ENCODE measurements around the gene TGIF1. TPM values are rescaled to one million over a fixed set of nuclear protein-coding genes. Genes with fewer than 3 reads are reported as not detected.

Gene TGIF1
- total and polyA plus RNA-seq, 10 of the 15 experiments (the other 5 are each of a cell fraction or from before 2014, with no cell fraction given), result 1.8 to 8.5 (median 6.4) TPM

DNA sequence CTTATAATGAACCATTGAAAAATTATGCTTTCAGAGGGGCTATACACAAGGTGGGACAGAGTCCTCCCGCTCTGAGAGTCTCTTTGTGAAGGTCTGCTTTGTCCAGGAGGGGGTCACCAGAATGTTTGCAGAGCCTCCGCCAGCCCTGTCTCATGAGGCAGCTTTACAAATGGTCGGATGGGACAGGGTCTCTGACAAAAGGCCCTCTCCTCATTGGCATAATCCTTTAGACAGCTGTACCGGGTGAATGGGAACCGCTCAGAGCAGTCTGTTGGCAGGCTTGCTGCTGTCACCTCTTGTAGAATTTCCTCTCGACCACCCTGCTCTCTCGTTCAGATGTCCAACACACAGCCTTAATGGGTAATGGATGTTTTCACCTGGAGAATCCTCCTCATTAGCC, 40.2 kb upstream of the TGIF1 start:
- ATAC-seq, result no peak
- H3K9me3 ChIP-seq (replicated peaks; ENCODE audit: control insufficient read depth, insufficient read depth, low read length), result no peaks in the 10 kb centered on the region
- intact Hi-C loops (cut with micrococcal nuclease; ENCODE audit: unreplicated experiment), result no loop called here

DNA sequence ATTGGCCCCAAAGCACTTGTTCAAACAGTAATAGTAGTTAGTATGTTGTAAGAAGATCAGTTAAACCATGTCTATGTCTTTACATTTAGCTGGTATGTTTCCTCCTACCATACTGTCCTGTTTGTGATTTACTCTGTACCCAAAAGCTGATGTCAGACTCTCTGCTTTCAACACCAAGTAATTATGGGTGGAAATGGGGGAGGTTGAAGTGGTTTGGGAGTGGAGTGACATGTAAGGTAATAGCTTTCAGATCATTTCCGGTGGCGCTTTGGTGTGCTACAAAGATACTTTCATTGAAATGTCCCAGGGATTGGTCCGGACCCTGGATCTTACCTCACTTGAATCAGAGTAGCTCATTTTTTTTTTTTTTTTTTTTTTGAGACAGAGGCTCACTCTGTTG, 39.7 kb upstream of the TGIF1 start:
- peaks cover 0 to 2% of the 10 kb centered on the region in 2 experiments; a peak in 2 of 4 replicates for H3K27me3 ChIP-seq (replicated peaks in 1 of 2; ENCODE audit: control insufficient read depth in 2 of 2, insufficient read depth in 2 of 2, low read length in 1 of 2)
- 82% methylated on average over 3 of the region's 3 CpGs for WGBS (ENCODE audit: insufficient coverage, insufficient replicate concordance, low lambda C conversion rate, missing lambda C conversion rate)
- H3K27ac ChIP-seq (ENCODE audit: control insufficient read depth, insufficient read depth), result no peak overlapping the region
- BruUV-seq (replicated peaks), result no TSS peak
- no peaks in the 10 kb centered on the region for H3K9me3 ChIP-seq (replicated peaks; ENCODE audit: control insufficient read depth, insufficient read depth, low read length)
- SMC1A ChIA-PET (ENCODE audit: uncharacterized antibody, unreplicated experiment), result interaction anchor here (0.5 kb wide), 1 partner anchor 10 kb away, joined by 4 read pairs; no protein-coding TSS in a partner anchor
- no peak overlapping the region for H3K4me3 ChIP-seq
- no peak for FAIRE-seq
- in situ Hi-C loops (cut with MboI) (no loop called here), intact Hi-C loops (cut with micrococcal nuclease; ENCODE audit: unreplicated experiment) (no loop called here)
- no peak for DNase-seq (ENCODE audit: low read depth, low spot score)
- CTCF ChIA-PET, result interaction anchor here (0.8 kb wide), 1 partner anchor 85 kb away, joined by 3 read pairs; no protein-coding TSS in a partner anchor
- no peaks in the 10 kb centered on the region for H4K20me1 ChIP-seq (ENCODE audit: control insufficient read depth, insufficient read depth)
- H3K9ac ChIP-seq (ENCODE audit: control insufficient read depth, insufficient read depth, low read length), result no peak overlapping the region
- H3K4me2 ChIP-seq (ENCODE audit: control insufficient read depth, insufficient read depth), result no peak overlapping the region
- ATAC-seq, result no peak
- POLR2A ChIA-PET, result interaction anchor here (0.5 kb wide), 1 partner anchor 99 kb away, joined by 3 read pairs; no protein-coding TSS in a partner anchor
- RAD21 ChIA-PET (ENCODE audit: unreplicated experiment), result no interaction called here
- no peaks in the 10 kb centered on the region for H3K36me3 ChIP-seq (ENCODE audit: control insufficient read depth in 2 of 2, insufficient read depth in 2 of 2, low read length in 1 of 2)
- H3K79me2 ChIP-seq (ENCODE audit: control insufficient read depth, insufficient read depth, low read length), result no peaks in the 10 kb centered on the region
- peaks cover 3% of the 10 kb centered on the region; the same call in 1 of the 2 replicates for H3K4me1 ChIP-seq (ENCODE audit: control insufficient read depth, insufficient read depth, low read length)
- H2AFZ ChIP-seq (ENCODE audit: control insufficient read depth, low read depth, low read length), result no peak overlapping the region
- TF ChIP-seq, protein P1, sequence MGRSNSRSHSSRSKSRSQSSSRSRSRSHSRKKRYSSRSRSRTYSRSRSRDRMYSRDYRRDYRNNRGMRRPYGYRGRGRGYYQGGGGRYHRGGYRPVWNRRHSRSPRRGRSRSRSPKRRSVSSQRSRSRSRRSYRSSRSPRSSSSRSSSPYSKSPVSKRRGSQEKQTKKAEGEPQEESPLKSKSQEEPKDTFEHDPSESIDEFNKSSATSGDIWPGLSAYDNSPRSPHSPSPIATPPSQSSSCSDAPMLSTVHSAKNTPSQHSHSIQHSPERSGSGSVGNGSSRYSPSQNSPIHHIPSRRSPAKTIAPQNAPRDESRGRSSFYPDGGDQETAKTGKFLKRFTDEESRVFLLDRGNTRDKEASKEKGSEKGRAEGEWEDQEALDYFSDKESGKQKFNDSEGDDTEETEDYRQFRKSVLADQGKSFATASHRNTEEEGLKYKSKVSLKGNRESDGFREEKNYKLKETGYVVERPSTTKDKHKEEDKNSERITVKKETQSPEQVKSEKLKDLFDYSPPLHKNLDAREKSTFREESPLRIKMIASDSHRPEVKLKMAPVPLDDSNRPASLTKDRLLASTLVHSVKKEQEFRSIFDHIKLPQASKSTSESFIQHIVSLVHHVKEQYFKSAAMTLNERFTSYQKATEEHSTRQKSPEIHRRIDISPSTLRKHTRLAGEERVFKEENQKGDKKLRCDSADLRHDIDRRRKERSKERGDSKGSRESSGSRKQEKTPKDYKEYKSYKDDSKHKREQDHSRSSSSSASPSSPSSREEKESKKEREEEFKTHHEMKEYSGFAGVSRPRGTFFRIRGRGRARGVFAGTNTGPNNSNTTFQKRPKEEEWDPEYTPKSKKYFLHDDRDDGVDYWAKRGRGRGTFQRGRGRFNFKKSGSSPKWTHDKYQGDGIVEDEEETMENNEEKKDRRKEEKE (IDR thresholded peaks at IDR 0.05), result no peak
- no peak for TF ChIP-seq POLR2AphosphoS5 (IDR thresholded peaks at IDR 0.05; ENCODE audit: low read length)
- TF ChIP-seq, protein P2, sequence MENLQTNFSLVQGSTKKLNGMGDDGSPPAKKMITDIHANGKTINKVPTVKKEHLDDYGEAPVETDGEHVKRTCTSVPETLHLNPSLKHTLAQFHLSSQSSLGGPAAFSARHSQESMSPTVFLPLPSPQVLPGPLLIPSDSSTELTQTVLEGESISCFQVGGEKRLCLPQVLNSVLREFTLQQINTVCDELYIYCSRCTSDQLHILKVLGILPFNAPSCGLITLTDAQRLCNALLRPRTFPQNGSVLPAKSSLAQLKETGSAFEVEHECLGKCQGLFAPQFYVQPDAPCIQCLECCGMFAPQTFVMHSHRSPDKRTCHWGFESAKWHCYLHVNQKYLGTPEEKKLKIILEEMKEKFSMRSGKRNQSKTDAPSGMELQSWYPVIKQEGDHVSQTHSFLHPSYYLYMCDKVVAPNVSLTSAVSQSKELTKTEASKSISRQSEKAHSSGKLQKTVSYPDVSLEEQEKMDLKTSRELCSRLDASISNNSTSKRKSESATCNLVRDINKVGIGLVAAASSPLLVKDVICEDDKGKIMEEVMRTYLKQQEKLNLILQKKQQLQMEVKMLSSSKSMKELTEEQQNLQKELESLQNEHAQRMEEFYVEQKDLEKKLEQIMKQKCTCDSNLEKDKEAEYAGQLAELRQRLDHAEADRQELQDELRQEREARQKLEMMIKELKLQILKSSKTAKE (IDR thresholded peaks at IDR 0.05; ENCODE audit: low read depth, poor library complexity, severe bottlenecking), result no peak
- TF ChIP-seq MTA3 (IDR thresholded peaks at IDR 0.05; ENCODE audit: borderline replicate concordance, low read length), result no peak
- no peak for TF ChIP-seq RELA (IDR thresholded peaks at IDR 0.05; ENCODE audit: borderline replicate concordance, partially characterized antibody)
- TF ChIP-seq SMARCA5 (IDR thresholded peaks at IDR 0.05), result no peak
- TF ChIP-seq CBFB (IDR thresholded peaks at IDR 0.05; ENCODE audit: low read depth), result no peak
- TF ChIP-seq DPF2 (IDR thresholded peaks at IDR 0.05), result no peak
- TF ChIP-seq RFX5 (IDR thresholded peaks at IDR 0.05; ENCODE audit: low read depth, low read length), result no peak

More for the DNA sequence above, 40.2 kb upstream of the TGIF1 start:
- Histone ChIP-seq H3K4me2 (ENCODE audit: control insufficient read depth, insufficient read depth) (no peak overlapping the region), H4K20me1 (ENCODE audit: control insufficient read depth, insufficient read depth) (no peaks in the 10 kb centered on the region), H3K36me3 (ENCODE audit: control insufficient read depth in 2 of 2, insufficient read depth in 2 of 2, low read length in 1 of 2) (no peaks in the 10 kb centered on the region), H3K79me2 (ENCODE audit: control insufficient read depth, insufficient read depth, low read length) (no peaks in the 10 kb centered on the region), H3K27ac (ENCODE audit: control insufficient read depth, insufficient read depth) (no peak overlapping the region), H2AFZ (ENCODE audit: control insufficient read depth, low read depth, low read length) (no peak overlapping the region), H3K9ac (ENCODE audit: control insufficient read depth, insufficient read depth, low read length) (no peak overlapping the region), H3K27me3 (replicated peaks in 1 of 2; ENCODE audit: control insufficient read depth in 2 of 2, insufficient read depth in 2 of 2, low read length in 1 of 2) (peaks cover 0 to 2% of the 10 kb centered on the region in 2 experiments; a peak in 2 of 4 replicates), H3K4me3 (no peak overlapping the region), H3K4me1 (ENCODE audit: control insufficient read depth, insufficient read depth, low read length) (peaks cover 3% of the 10 kb centered on the region; the same call in 1 of the 2 replicates)
- TF ChIP-seq JUNB (IDR thresholded peaks at IDR 0.05), result no peak
- POLR2A ChIA-PET, result interaction anchor here (0.5 kb wide), 1 partner anchor 99 kb away, joined by 3 read pairs; no protein-coding TSS in a partner anchor
- SMC1A ChIA-PET (ENCODE audit: uncharacterized antibody, unreplicated experiment), result interaction anchor here (1.1 kb wide), 1 partner anchor 10 kb away, joined by 3 read pairs; no protein-coding TSS in a partner anchor
- WGBS (ENCODE audit: insufficient coverage, insufficient replicate concordance, low lambda C conversion rate, missing lambda C conversion rate), result 38% methylated on average over 7 of the region's 7 CpGs
- DNase-seq (ENCODE audit: low read depth, low spot score) (no peak), FAIRE-seq (no peak)
- CTCF ChIA-PET, result no interaction called here
- RAD21 ChIA-PET (ENCODE audit: unreplicated experiment), result interaction anchor here (1.1 kb wide), 1 partner anchor 42 kb away, joined by 3 read pairs; no protein-coding TSS in a partner anchor
- no TSS peak for BruUV-seq (replicated peaks)
- in situ Hi-C loops (cut with MboI), result no loop called here

Data from GM12878 (cell line).